ENCODE measurements around the gene CDH22. TPM values are rescaled to one million over a fixed set of nuclear protein-coding genes. Genes with fewer than 3 reads are reported as not detected.

The CDH22 gene
- total and polyA plus RNA-seq, 2 experiments from 2014 or later, result 0.08 to 0.10 TPM

- Histone ChIP-seq H3K36me3 (ENCODE audit: insufficient read depth) (no peaks in the 10 kb centered on the region), H3K27me3 (ENCODE audit: insufficient read depth) (no peaks in the 10 kb centered on the region), H3K9me2 (ENCODE audit: insufficient read depth) (no peaks in the 10 kb centered on the region), H4K20me1 (replicated peaks; ENCODE audit: insufficient read depth) (no peaks in the 10 kb centered on the region), H3K27ac (ENCODE audit: low read depth) (no peak overlapping the region), H3K79me2 (replicated peaks; ENCODE audit: insufficient read depth) (no peaks in the 10 kb centered on the region), H2AFZ (no peak overlapping the region), H3K4me3 (no peak overlapping the region), H3F3A (replicated peaks; ENCODE audit: low read depth) (no peaks in the 10 kb centered on the region), H3K4me1 (ENCODE audit: insufficient read depth) (no peaks in the 10 kb centered on the region), H3K4me2 (no peak overlapping the region)
- ATAC-seq, result no peak
- H3K36me3 Mint-ChIP-seq (ENCODE audit: low read depth), result no peaks in the 10 kb centered on the region
- TF ChIP-seq ETS1 (IDR thresholded peaks at IDR 0.05) (no peak), ZNF114 (CRISPR knock-in tag; IDR thresholded peaks at IDR 0.05) (no peak), STAT1 (IDR thresholded peaks at IDR 0.05; ENCODE audit: unreplicated experiment) (no peak), ZNF331 (CRISPR knock-in tag; IDR thresholded peaks at IDR 0.05; ENCODE audit: low read depth) (no peak), EZH2 (IDR thresholded peaks at IDR 0.05; ENCODE audit: low read depth, unreplicated experiment) (no peak), EZH2phosphoT487 (IDR thresholded peaks at IDR 0.05; ENCODE audit: unreplicated experiment) (no peak), CTCF (conservative IDR thresholded peaks at IDR 0.05; ENCODE audit: low read depth in 2 of 2) (no peak), NANOG (IDR thresholded peaks at IDR 0.05; ENCODE audit: borderline replicate concordance) (no peak), REST (IDR thresholded peaks at IDR 0.05; ENCODE audit: unreplicated experiment) (no peak), POLR2AphosphoS5 (IDR thresholded peaks at IDR 0.05; ENCODE audit: low read depth) (no peak), ZNF462 (CRISPR knock-in tag; IDR thresholded peaks at IDR 0.05) (no peak), JUNB (IDR thresholded peaks at IDR 0.05; ENCODE audit: unreplicated experiment) (no peak)
- H3K27ac Mint-ChIP-seq, result no peak overlapping the region
- H3K4me3 Mint-ChIP-seq, result no peak overlapping the region
- H3K9me3 Mint-ChIP-seq, result no peaks in the 10 kb centered on the region
- H3K27me3 Mint-ChIP-seq (ENCODE audit: insufficient read depth, low read depth, poor library complexity), result peaks cover 3% of the 10 kb centered on the region
- no peak for DNase-seq (ENCODE audit: low spot score)
- H3K4me1 Mint-ChIP-seq, result peaks cover 8% of the 10 kb centered on the region; the same call in 2 of the 3 replicates
Measured at GRCh38 chr20:46235077-46235476, 73.2 kb downstream of the CDH22 start.

Data from GM23338 (cell line).